ENCODE data around the gene ZFAND6.

- TF ChIP-seq CTCF (IDR thresholded peaks at IDR 0.05) (no peak), POLR2A (IDR thresholded peaks at IDR 0.05) (no peak)
Measured at GRCh38 chr15:80151576-80151975, 92.1 kb downstream of the ZFAND6 start.

Data from ovary (tissue), 3 donors.